Germinal center (tissue), 1 donor: ENCODE measurements around the gene ATP5ME.
A peak's percentile ranks its signal among the peaks of the same experiment; 100 is the strongest.
"Not testable (repeated sequence)": the region's sequence is repeated elsewhere in the genome, so short reads cannot be mapped to it uniquely, and the experiment has no call there.

Experiments used
- DNase-seq: peaks from one replicate; pipeline ENCODE4 v3.0.0; 2012; ENCODE audit warnings: mixed read lengths, low spot score

The ATP5ME gene

DNA sequence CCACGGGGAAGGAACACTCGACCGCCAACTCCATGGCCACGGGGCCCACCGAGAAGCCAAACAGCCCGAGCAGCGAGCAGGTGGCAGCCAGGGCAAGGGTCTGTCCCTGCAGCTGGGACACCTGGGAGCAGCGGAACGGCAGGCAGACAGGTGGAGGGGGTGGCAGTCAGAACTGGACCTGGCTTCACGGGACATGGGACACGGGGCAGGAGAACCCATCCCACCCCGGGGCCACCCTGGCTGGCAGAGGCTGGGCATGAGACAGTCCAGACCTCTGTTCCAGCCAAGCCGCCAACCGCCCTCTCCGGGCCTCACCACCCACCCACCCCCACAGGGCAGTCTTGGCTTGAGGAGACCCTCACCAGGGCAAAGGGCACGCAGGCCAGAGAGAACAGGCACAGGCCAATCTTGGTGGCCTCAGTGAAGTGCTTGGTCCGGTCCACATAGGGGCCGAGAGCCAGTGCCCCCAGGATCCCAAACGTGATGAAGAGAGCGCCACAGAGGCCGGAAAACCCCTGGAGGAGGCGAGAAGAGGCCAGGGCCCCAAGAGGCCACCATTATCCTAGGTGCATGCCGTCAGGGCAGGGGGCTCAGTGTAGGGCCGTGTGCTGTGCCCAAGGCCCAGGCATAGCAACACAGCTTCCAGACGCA lies 9.3 kb upstream of the ATP5ME start:
- no peak for DNase-seq

- DNase-seq: no peak
These were observed 8.6 kb upstream of the ATP5ME start for GRCh38 chr4:682490-683172.

DNA sequence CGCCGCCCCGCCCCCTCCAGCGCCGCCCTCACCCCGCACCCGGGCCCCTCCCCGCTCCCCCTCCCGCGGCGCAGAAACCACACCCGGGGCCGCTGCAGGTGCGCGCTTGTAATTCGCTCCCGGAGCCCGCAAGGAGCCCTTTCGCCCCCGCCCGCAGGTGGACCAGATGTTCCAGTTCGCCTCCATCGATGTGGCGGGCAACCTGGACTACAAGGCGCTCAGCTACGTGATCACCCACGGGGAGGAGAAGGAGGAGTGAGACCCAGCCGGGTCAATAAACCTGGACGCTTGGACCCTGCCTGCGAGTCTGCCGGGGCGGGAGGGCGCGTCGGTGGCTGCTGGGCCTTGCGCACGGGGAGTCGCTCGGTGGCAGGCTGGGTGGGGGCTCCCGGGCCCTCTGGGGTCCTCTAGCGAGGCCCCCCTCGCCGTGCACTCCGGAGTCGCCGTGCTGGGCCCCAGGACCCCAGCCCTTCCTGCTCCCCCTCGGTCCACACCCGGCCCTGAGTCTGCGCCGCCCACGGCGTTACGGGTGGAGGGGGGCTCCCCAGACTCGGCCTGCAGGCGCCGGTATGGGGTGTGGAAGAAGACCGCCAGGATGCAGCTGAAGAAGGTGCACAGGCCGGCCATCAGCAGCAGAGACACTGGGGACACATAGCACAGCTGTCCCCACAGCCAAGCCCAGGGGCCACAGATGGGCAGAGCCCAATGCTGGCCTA lies 7.8 kb upstream of the ATP5ME start:
- DNase-seq: peak; percentile 60

DNA sequence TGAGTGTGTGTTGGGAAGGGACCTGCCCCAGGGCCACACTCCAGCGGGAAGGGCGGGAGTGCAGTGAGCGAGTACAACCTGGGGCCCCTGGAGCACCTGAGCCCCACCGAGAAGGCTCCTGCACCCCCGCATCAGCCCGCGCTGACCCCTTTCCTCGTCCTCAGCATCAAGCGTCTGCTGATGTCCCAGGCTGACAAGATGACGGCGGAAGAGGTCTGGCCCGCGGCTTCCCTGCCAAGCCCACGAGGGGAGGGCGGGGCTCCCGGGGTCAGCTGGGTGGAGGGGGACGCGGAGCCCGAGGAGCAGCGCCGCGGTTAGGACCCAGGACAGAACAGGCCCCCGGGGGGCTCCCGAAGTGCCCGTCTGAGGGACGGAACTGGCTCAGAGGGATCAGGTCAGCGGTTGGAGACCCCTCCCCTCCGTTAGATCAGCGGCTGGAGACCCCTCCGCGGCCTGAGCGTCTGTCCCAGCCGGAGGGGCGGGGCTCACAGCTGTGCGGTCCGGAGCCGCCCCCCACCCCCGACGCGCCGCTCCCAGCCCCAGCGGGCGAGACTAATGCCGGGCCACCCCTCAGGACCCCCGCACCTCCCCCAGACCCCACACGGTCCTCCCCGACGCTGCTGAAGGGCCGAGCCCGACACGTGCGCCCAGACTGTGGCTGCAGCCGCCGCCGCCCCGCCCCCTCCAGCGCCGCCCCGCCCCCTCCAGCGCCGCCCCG lies 7.0 kb upstream of the ATP5ME start:
- peak; percentile 57 for DNase-seq

DNA sequence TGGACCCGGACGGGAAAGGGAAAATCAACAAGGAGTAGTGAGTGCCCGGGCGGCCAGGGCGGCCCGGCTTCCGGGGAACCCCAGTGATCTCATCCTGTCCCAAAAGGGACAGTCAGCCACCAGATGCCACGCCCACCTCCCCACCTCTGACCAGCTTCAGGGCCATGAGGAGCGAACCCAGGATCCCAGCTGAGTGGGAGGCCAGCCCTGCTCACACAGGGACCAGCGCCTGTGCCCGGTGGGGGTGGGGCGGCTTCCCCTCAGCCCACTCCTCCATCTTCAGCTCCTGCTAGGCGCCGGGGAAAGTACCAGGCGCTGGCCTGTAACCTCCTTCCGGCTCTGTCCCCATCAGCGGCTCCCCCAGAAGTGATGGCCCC lies 6.5 kb upstream of the ATP5ME start:
- DNase-seq: no peak

DNA sequence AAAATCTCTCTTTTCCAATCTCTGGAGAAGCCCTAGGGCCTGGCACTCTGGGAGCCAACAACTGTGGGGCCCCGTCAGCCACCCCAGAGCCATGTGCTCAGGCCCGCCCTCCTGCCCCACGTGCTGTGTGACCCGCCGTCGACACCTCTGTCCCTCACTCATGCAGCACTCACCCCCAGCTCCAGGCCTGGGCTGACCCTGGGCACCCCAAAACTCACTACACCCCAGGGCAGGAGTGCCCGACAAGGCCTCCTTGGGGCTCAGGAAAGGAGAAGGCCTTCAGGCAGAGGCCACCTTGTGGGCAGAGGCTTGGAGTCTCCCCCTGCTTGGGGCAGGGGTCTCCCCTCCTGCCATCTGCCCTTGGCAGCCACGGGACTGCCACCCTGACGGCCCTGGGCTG lies 6.0 kb upstream of the ATP5ME start:
- no peak for DNase-seq

GRCh38 chr4:679629-680028 lies 5.6 kb upstream of the ATP5ME start:
- no peak for DNase-seq

DNA sequence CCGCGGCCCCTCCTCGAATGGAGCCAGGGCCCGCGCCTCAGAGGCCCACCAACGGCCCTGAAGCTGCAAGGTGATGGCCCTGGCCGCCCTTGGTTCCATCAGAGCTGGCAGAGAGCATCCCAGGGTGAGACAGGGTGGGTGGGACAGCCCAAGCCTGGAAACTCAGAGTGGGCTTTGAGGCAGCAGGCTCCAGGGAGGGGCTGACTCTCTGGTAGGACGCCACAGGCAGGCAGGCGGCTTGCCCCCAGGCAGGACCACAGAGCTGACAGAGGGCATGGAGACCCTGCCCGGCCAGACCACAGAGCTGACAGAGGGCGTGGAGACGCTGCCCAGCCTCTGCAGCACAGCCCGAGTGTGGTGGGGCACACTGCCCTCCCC lies 5.0 kb upstream of the ATP5ME start:
- DNase-seq: no peak

- no peak for DNase-seq
These were observed 4.4 kb upstream of the ATP5ME start for GRCh38 chr4:678331-679103.

DNA sequence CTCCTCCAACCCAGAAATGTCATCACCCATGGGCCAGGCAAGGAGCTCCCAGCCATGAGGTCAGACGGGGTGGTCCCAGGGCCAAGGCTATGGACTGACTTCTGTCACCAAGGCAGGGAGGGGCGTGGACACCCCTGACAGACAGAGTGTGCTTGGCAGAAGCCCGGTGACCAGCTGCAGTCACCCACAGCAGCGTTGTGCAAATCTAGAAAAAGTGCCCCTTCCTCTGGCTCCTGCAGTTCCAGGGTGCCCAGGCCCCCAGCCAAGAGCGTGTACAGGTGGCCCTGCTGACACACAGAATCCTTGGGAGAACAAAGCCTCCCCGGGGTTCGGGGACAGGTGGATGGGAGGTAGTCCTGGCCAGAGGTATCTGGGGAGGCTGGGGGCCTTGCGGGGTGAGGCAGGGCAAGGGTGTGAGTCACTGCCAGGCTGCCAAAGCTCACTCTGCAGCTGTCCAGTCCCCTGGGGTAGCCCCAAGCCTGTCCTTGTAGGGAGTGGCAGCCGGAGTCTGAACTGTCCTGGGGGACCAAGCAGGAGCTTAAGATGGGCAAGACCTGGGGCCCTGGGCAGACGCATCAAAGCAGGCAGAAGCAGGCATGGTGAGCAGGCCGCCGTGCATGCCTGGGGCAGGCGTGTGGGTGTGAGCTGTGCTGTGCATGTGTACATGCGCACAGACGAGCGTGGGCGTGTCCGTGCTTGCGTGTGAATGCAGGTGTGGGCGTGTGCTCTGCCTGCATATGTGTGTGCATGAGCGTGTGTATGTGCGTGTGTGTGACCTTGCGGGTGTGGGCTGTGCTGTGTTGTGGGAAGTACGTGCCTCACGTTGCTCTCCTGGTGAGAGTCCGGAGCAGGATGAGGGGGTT lies 3.6 kb upstream of the ATP5ME start:
- no peak for DNase-seq

- peak; percentile 82 for DNase-seq
These were observed 2.8 kb upstream of the ATP5ME start for GRCh38 chr4:676871-677235.

GRCh38 chr4:675980-676870 lies 2.1 kb upstream of the ATP5ME start:
- peak; percentile 85 for DNase-seq

GRCh38 chr4:675036-675882 lies 1.2 kb upstream of the ATP5ME start:
- DNase-seq: no peak

DNA sequence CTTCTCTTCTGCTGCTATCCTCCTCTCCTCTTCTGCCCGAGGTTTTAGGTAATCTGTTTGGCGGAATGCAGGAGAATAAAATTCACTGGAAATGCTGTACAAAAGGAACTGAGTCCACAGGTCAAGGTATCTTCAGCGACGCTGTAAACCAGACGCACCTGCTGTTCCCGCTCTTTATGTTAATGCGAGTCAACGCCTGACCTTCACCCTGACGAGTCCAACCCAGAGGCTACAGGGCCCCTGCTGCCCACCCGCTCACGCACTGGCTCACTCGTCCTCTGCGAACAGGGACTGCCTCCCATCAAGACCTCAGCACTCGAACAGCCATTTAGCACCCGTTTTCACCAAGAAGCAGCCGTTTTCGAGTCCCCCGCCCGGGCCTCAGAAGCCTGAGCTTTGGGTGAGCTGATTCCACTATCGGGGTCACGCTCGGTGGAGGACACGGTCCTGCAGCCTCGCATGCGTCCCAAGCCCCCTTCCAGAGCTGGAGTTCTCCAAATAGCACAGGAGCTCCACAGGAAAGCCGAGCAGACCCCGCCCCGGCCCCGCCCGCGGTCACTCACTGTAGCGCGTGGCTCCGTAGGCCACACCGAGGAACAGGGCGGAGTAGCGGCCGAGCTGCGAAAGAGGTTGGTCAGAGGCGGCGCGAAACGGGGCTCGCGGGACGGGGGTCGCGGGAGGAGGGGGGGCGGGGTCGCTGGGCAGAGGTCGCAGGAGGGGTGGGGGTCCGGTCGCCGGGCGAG lies 556 bp downstream of the ATP5ME start:
- DNase-seq: no peak

DNA sequence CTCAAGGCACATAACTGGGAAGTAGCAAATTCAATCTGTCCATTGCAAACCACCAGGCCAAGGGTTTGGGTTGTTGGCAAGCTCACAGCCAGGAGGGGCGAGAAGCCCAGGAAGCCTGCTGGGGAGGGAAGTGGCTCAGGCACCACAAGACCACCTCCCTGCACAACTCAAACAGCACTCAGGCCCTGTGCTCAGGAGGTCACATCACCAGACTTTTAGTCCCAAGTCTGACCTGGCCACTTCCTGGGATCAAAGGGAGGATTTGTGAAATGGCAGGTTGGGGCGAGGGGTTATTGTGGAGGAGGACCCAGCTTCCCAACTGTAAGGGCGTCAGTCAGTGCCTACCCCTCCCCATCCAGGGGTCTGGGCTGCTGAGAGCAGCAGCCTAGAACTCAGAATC lies 2.3 kb downstream of the ATP5ME start:
- DNase-seq: no peak

DNA sequence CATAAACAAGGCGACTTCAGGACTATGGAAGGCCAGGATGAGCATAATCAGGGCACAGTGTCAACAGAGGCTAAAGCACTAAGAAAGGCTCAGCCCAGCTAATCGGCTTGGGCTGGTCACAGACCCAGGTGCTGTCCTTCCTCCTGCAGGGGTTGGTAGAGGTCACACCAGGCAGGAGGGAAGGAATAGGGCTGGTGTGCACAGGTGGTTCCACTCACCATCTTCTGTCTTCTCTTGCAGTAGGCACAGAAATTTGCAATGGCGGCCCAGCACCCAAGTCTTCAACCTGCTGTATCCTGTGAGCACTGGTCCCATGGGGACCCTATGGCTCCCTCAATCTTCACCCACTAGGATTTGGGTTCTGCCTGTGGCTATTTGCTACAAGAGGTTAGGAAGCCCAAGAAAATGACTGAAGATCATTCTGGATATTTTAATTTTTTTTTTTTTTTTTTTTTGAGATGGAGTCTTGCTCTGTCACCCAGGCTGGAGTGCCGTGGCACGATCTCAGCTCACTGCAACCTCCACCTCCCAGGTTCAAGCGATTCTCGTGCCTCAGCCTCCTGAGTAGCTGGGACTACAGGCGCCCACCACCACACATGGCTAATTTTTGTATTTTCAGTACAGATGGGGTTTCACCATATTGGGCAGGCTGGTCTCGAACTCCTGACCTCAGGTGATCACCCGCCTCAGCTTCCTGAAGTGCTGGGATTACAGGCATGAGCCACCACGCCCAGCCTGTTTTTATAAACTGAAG lies 4.1 kb downstream of the ATP5ME start:
- DNase-seq: not testable (repeated sequence)

DNA sequence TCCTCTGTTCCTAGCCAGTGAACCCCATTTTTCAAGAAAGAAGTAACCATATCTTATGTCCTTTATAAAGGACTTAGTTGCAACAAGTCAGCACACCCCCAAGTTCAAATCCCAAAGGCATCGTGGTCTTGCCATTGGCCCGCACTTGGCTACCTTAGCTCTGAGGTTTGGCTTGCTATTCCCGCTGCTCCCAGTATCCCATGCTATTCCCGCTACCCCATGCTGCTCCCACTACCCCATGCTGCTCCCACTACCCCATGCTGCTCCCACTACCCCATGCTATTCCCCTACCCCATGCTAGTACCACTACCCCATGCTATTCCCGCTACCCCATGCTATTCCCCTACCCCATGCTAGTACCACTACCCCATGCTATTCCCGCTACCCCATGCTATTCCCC lies 5.9 kb downstream of the ATP5ME start:
- DNase-seq: not testable (repeated sequence)

- no peak for DNase-seq
These were observed 6.5 kb downstream of the ATP5ME start for GRCh38 chr4:667545-667925.
